GM12801 (cell line): ENCODE measurements around the gene SLCO2B1.

Experiments
- TF ChIP-seq, protein P1 (sequence below): IDR thresholded peaks from one replicate; pipeline ENCODE4 v1.5.1; 2011; ENCODE audit warnings: control low read depth; ENCODE audit not compliant: insufficient read length; ENCODE audit errors: extremely low read depth

The SLCO2B1 gene

GRCh38 chr11:75254326-75254725 is 103.4 kb downstream of the SLCO2B1 start:
- TF ChIP-seq, protein P1, sequence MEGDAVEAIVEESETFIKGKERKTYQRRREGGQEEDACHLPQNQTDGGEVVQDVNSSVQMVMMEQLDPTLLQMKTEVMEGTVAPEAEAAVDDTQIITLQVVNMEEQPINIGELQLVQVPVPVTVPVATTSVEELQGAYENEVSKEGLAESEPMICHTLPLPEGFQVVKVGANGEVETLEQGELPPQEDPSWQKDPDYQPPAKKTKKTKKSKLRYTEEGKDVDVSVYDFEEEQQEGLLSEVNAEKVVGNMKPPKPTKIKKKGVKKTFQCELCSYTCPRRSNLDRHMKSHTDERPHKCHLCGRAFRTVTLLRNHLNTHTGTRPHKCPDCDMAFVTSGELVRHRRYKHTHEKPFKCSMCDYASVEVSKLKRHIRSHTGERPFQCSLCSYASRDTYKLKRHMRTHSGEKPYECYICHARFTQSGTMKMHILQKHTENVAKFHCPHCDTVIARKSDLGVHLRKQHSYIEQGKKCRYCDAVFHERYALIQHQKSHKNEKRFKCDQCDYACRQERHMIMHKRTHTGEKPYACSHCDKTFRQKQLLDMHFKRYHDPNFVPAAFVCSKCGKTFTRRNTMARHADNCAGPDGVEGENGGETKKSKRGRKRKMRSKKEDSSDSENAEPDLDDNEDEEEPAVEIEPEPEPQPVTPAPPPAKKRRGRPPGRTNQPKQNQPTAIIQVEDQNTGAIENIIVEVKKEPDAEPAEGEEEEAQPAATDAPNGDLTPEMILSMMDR = no peak
